Activated B cell treated with CpG ODN at 0.5 μM for 24 hours (primary cell): Measurements from ENCODE around the gene ELP2. TPM values are rescaled to one million over a fixed set of nuclear protein-coding genes. Genes with fewer than 3 reads are reported as not detected.

Experiments
- ATAC-seq: fragments of 200-7000 bp; cut with Tn5 transposase; one replicate; pipeline ENCODE4 v1.10.0; 2021; ENCODE audit warnings: low read depth, mild to moderate bottlenecking, moderate library complexity
- CTCF ChIA-PET: fragments of 350-600 bp; sonication (Branson Sonifier 250); formaldehyde crosslinking; loops from one replicate; lab custom pipeline; 2021; ENCODE audit warnings: antibody characterized with exemption; lab: Charles Lee
- POLR2A ChIA-PET: fragments of 350-600 bp; sonication (Branson Sonifier 250); formaldehyde crosslinking; loops from one replicate; lab custom pipeline; 2021; ENCODE audit warnings: antibody characterized with exemption; lab: Charles Lee
- DNase-seq: peaks from one replicate; pipeline ENCODE4 v3.0.0; 2022
- H3K27ac Mint-ChIP-seq: one replicate; pipeline ENCODE4 v1.8.0; 2020; ENCODE audit warnings: mixed read lengths
- H3K27me3 Mint-ChIP-seq: one replicate; pipeline ENCODE4 v1.8.0; 2021; ENCODE audit warnings: mixed read lengths
- H3K36me3 Mint-ChIP-seq: one replicate; pipeline ENCODE4 v1.8.0; 2021; ENCODE audit warnings: low read depth, mixed read lengths
- H3K4me1 Mint-ChIP-seq: one replicate; pipeline ENCODE4 v1.8.0; 2021; ENCODE audit warnings: mixed read lengths
- H3K4me3 Mint-ChIP-seq: one replicate; pipeline ENCODE4 v1.8.0; 2020; ENCODE audit warnings: mild to moderate bottlenecking, mixed read lengths
- H3K9me3 Mint-ChIP-seq: one replicate; pipeline ENCODE4 v1.8.0; 2020; ENCODE audit warnings: mixed read lengths
- CTCF ChIP-seq: fragments of 200-600 bp; IDR thresholded peaks from one replicate; pipeline ENCODE4 v1.8.0; 2022; ENCODE audit warnings: antibody characterized with exemption, mild to moderate bottlenecking
- intact Hi-C: fragments of 100-400 bp; cut with micrococcal nuclease; formaldehyde crosslinking; loops from one replicate; pipeline ENCODE4 v1.15.1; 2024
- total RNA-seq: library from RNA; stranded (reverse); gene quantifications from 2 replicates; pipeline ENCODE4 v1.2.3, GENCODE V29; 2022

Gene ELP2
- total RNA-seq, 1 donor from 2014 or later = 124 TPM

- Mint-ChIP-seq H3K27me3 (peaks cover 3% of the 10 kb centered on the region), H3K36me3 (peaks cover 14% of the 10 kb centered on the region), H3K4me3 (no peak overlapping the region), H3K9me3 (no peaks in the 10 kb centered on the region), H3K27ac (no peak overlapping the region), H3K4me1 (peaks cover 35% of the 10 kb centered on the region)
- DNase-seq = no peak
- no peak for TF ChIP-seq CTCF
- intact Hi-C loops = loop anchor here (10.0 kb wide), 1 partner anchor 653 kb away; no protein-coding TSS in a partner anchor
- ChIA-PET POLR2A (interaction anchor here (0.6 kb wide), 1 partner anchor 33 kb away, joined by 9 read pairs; no protein-coding TSS in a partner anchor), CTCF (no interaction called here)
- no peak for ATAC-seq
Observed at GRCh38 chr18:36181898-36182506, 52.3 kb downstream of the ELP2 start.

- H3K4me1 Mint-ChIP-seq = peaks cover 36% of the 10 kb centered on the region
- peaks cover 4% of the 10 kb centered on the region for H3K27me3 Mint-ChIP-seq
- peaks cover 4% of the 10 kb centered on the region for H3K36me3 Mint-ChIP-seq
- no peak overlapping the region for H3K4me3 Mint-ChIP-seq
- no peak overlapping the region for H3K27ac Mint-ChIP-seq
- intact Hi-C loops = loop anchor here (10.0 kb wide), 1 partner anchor 652 kb away; no protein-coding TSS in a partner anchor
- CTCF ChIA-PET = no interaction called here
- no peaks in the 10 kb centered on the region for H3K9me3 Mint-ChIP-seq
- ATAC-seq (no peak), DNase-seq (no peak)
- POLR2A ChIA-PET = no interaction called here
- TF ChIP-seq CTCF = no peak
Observed at GRCh38 chr18:36183033-36183432, 53.3 kb downstream of the ELP2 start.

GRCh38 chr18:36183987-36184386 is 54.3 kb downstream of the ELP2 start:
- Mint-ChIP-seq H3K27ac (no peak overlapping the region), H3K4me3 (no peak overlapping the region)
- POLR2A ChIA-PET = no interaction called here

GRCh38 chr18:36185157-36185556 is 55.5 kb downstream of the ELP2 start:
- Mint-ChIP-seq H3K36me3 (no peaks in the 10 kb centered on the region), H3K27ac (no peak overlapping the region), H3K9me3 (no peaks in the 10 kb centered on the region), H3K27me3 (peaks cover 24% of the 10 kb centered on the region), H3K4me3 (peak overlapping the region; percentile 84), H3K4me1 (peaks cover 33% of the 10 kb centered on the region)
- no peak for DNase-seq
- TF ChIP-seq CTCF = no peak
- ChIA-PET CTCF (interaction anchor here (0.7 kb wide), 1 partner anchor 1253 kb away, joined by 4 read pairs; no protein-coding TSS in a partner anchor), POLR2A (interaction anchor here (0.6 kb wide), 1 partner anchor 918 kb away, joined by 4 read pairs; no protein-coding TSS in a partner anchor)
- intact Hi-C loops = loop anchor here (5.0 to 10.0 kb wide), 2 partner anchors 33 to 650 kb away; no protein-coding TSS in a partner anchor
- ATAC-seq = peak; percentile 64

More at GRCh38 chr18:36183987-36184386, 54.3 kb downstream of the ELP2 start:
- DNase-seq = no peak
- CTCF ChIA-PET = no interaction called here
- Mint-ChIP-seq H3K4me1 (peaks cover 41% of the 10 kb centered on the region), H3K36me3 (no peaks in the 10 kb centered on the region), H3K27me3 (peaks cover 13% of the 10 kb centered on the region), H3K9me3 (no peaks in the 10 kb centered on the region)
- no peak for TF ChIP-seq CTCF
- intact Hi-C loops = loop anchor here (10.0 kb wide), 1 partner anchor 651 kb away; no protein-coding TSS in a partner anchor
- ATAC-seq = no peak

- no peak for TF ChIP-seq CTCF
- no peak for ATAC-seq
Observed at GRCh38 chr18:36185901-36186460, 56.3 kb downstream of the ELP2 start.

More at GRCh38 chr18:36185901-36186460, 56.3 kb downstream of the ELP2 start:
- peak overlapping the region; percentile 84 for H3K4me3 Mint-ChIP-seq
- intact Hi-C loops = loop anchor here (5.0 to 10.0 kb wide), 2 partner anchors 34 to 649 kb away; no protein-coding TSS in a partner anchor
- POLR2A ChIA-PET = interaction anchor here (0.9 kb wide), 1 partner anchor 58 kb away, joined by 3 read pairs; no protein-coding TSS in a partner anchor
- no peaks in the 10 kb centered on the region for H3K9me3 Mint-ChIP-seq
- no peak for DNase-seq
- no peak overlapping the region for H3K27ac Mint-ChIP-seq
- peaks cover 29% of the 10 kb centered on the region for H3K4me1 Mint-ChIP-seq
- H3K36me3 Mint-ChIP-seq = no peaks in the 10 kb centered on the region
- CTCF ChIA-PET = no interaction called here
- peaks cover 26% of the 10 kb centered on the region for H3K27me3 Mint-ChIP-seq
